Activated CD4-positive, alpha-beta memory T cell treated with anti-CD3 and anti-CD28 coated beads for 36 hours (primary cell): ENCODE results near the gene FKTN. TPM values are rescaled to one million over a fixed set of nuclear protein-coding genes. Genes with fewer than 3 reads are reported as not detected.

ENCODE experiments used
- CTCF ChIA-PET: fragments of 350-600 bp; sonication (Branson Sonifier 250); formaldehyde crosslinking; loops from one replicate; lab custom pipeline; 2021; ENCODE audit warnings: antibody characterized with exemption, inconsistent platforms; lab: Charles Lee
- POLR2A ChIA-PET: fragments of 350-600 bp; sonication (Branson Sonifier 250); formaldehyde crosslinking; loops from one replicate; lab custom pipeline; 2021; ENCODE audit warnings: antibody characterized with exemption; lab: Charles Lee
- DNase-seq: peaks from one replicate; pipeline ENCODE4 v3.0.0-alpha.2; 2020
- H3K27ac Mint-ChIP-seq: one replicate; pipeline ENCODE4 v1.8.0; 2021; ENCODE audit warnings: mixed read lengths
- H3K27me3 Mint-ChIP-seq: one replicate; pipeline ENCODE4 v1.8.0; 2021; ENCODE audit warnings: mixed read lengths
- H3K36me3 Mint-ChIP-seq: one replicate; pipeline ENCODE4 v1.8.0; 2021; ENCODE audit warnings: mixed read lengths
- H3K4me1 Mint-ChIP-seq: one replicate; pipeline ENCODE4 v1.8.0; 2021; ENCODE audit warnings: low read depth, mixed read lengths
- H3K4me3 Mint-ChIP-seq: one replicate; pipeline ENCODE4 v1.8.0; 2021; ENCODE audit warnings: mild to moderate bottlenecking, mixed read lengths
- H3K9me3 Mint-ChIP-seq: one replicate; pipeline ENCODE4 v1.8.0; 2021; ENCODE audit warnings: mixed read lengths
- intact Hi-C: fragments of 100-400 bp; cut with micrococcal nuclease; formaldehyde crosslinking; loops from one replicate; pipeline ENCODE4 v1.15.1; 2023
- total RNA-seq, 2 experiments: library from RNA; stranded (reverse); gene quantifications; one replicate each; pipeline ENCODE4 v1.2.3, GENCODE V29; 2021

FKTN gene
- total RNA-seq, 2 experiments from 2014 or later = 15.8 to 16.8 TPM

DNA sequence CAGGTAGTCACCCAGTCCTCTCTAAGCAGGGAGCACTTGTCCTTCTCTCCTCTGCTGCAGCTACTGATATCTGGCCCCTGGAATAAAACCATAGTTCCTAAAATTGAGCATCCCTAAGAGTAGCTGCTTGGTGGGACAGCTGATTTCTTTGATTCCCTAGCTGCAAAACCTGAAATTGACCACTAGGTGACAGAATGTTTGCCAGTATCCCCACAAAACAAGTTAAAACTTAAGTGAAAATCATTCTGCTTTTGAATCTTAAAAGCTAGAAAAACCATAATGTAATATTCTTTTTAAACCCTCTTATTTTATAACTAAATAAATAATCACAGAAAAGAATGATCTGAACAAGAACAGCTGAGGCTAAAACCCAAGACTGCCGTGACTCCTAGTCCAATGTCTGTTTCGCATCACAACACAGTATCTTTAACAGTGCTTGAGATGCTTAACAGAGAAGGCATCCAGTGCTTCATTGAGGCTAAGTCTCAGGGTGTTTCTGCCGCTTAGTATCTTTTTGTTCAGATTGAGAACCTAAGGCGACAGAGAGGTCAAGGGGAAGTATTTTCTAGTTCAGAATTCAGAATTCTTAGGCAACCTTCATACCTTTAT, 80.0 kb downstream of the FKTN start:
- Mint-ChIP-seq H3K27ac (no peak overlapping the region), H3K36me3 (peaks cover 21% of the 10 kb centered on the region), H3K27me3 (no peaks in the 10 kb centered on the region), H3K4me1 (no peaks in the 10 kb centered on the region), H3K9me3 (no peaks in the 10 kb centered on the region), H3K4me3 (no peak overlapping the region)
- DNase-seq = no peak
- intact Hi-C loops = no loop called here
- CTCF ChIA-PET = interaction anchor here (1.0 to 2.0 kb wide), 3 partner anchors 17 to 81 kb away, joined by 4 to 17 read pairs (median 4); no protein-coding TSS in a partner anchor
- POLR2A ChIA-PET = no interaction called here

GRCh38 chr9:105639936-105640335, 82.0 kb downstream of the FKTN start:
- no peaks in the 10 kb centered on the region for H3K4me1 Mint-ChIP-seq

DNA sequence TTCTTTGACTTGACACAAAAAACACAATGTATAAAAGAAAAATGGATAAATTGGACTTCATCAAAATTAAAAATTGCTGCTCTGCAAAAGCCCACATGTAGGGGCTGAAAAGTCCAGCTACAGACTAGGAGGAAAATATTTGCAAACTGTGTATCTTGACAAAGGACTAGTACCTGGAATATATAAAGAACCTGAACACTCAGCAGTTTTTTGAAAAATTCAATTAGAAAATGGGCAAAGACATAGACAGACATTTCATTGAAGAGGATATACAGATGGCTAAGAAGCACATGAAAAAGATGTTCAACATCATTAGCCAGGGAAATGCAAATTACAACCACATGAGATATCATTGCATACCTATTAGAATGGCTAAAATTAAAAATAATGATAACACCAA, 85.9 kb downstream of the FKTN start:
- no peak for DNase-seq
- Mint-ChIP-seq H3K27me3 (no peaks in the 10 kb centered on the region), H3K9me3 (no peaks in the 10 kb centered on the region), H3K4me3 (no peak overlapping the region), H3K27ac (no peak overlapping the region), H3K36me3 (peaks cover 11% of the 10 kb centered on the region), H3K4me1 (no peaks in the 10 kb centered on the region)
- intact Hi-C loops = no loop called here
- CTCF ChIA-PET = no interaction called here
- POLR2A ChIA-PET = no interaction called here

More at GRCh38 chr9:105639936-105640335, 82.0 kb downstream of the FKTN start:
- Mint-ChIP-seq H3K36me3 (peaks cover 17% of the 10 kb centered on the region), H3K4me3 (no peak overlapping the region), H3K9me3 (no peaks in the 10 kb centered on the region), H3K27me3 (no peaks in the 10 kb centered on the region), H3K27ac (no peak overlapping the region)
- intact Hi-C loops = no loop called here
- ChIA-PET CTCF (no interaction called here), POLR2A (no interaction called here)
- DNase-seq = no peak

DNA sequence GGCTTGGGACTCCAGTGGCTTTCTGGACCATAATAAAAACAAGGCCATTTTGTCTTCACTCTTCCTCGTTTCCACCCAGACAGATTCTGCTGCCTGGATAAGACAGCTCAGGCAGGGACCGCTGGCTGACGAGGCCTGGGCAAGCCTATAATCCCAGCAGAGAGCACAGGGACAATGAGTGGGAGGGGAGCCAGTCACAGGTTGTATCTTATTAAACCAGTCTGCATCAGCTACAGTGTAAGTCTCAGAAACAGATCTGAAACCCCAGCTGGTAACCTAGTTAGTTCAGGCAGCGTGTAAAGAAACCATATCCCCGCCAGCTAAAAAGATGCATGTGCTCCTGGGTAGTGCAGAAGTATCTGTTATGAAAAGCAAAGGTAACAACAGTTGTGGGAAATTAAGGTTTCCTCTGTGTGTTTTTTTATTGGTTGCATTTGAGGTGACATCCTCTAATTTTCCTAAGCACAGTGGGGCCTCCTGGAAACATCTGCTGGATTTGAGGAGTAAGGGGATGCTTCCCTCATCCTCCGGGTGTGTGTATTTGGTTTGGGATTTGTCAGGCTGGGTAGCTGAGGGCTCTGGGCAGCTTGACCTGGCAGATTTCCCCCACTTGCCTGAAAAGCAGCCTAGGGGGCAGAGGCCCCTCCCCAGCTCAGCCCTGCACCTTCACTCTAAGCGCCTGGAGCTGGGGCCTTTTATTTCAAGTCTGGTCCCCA, 89.1 kb downstream of the FKTN start:
- ChIA-PET CTCF (no interaction called here), POLR2A (no interaction called here)
- no peaks in the 10 kb centered on the region for H3K36me3 Mint-ChIP-seq
- no peak for DNase-seq
- H3K27me3 Mint-ChIP-seq = no peaks in the 10 kb centered on the region
- no peaks in the 10 kb centered on the region for H3K9me3 Mint-ChIP-seq
- no peak overlapping the region for H3K27ac Mint-ChIP-seq
- intact Hi-C loops = no loop called here
- no peak overlapping the region for H3K4me3 Mint-ChIP-seq
- H3K4me1 Mint-ChIP-seq = no peaks in the 10 kb centered on the region

DNA sequence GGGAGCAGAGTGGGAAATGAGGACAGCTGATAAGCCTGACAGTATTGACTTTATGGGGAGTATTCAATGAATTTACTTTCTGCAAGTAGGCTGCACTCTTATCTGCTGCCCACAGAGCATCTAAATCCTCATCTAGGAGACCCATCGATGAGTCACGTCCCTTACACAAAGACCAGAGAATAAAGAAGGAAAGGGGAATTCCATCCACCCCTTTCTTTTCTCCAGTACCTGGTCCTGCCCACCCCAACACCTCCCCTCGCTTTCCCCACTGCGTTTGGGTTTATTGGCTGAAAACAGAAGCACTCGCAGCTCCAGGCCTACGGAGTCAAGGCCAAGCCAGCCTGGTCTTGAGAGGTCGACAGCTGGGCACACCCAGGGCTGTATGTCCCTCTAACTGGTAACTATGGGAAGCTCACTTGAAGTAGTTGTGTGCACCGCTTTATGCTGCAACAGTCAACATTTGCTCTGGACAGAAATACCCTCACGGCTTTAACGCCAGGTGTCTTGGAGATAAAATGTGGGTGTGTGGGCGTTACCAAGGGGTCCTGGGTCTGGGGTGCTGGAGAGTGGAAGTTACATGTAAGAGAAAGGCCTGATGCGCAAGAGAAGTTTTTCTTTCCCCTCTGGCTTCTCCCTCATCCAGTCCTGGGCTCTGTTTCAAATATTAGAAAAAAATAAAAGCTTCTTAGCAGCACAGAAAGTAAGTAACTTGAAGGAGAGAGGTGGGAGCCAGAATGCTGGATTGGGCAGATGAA, 89.8 kb downstream of the FKTN start:
- ChIA-PET POLR2A (no interaction called here), CTCF (no interaction called here)
- Mint-ChIP-seq H3K27ac (no peak overlapping the region), H3K36me3 (no peaks in the 10 kb centered on the region), H3K4me1 (no peaks in the 10 kb centered on the region), H3K4me3 (no peak overlapping the region), H3K27me3 (no peaks in the 10 kb centered on the region), H3K9me3 (no peaks in the 10 kb centered on the region)
- intact Hi-C loops = no loop called here
- DNase-seq = no peak

DNA sequence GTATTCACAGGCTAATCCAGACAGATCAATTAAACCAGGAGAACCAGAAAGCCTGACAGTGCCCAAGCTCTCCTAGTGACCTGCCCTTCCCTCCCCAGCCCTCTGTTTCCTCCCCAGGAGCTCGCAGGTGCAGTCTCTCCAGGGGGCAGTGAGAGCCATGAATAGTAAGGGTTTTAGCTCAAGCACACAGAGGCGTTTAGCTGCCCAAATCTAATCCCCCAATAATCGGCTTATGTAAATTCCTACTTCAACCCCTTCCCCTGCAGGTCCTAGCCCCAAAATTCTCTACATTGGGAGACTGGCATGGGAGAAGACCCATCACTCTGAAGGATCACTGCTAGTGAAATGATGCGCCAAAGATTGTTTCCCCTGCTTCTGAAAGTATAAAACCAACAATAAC, 93.9 kb downstream of the FKTN start:
- Mint-ChIP-seq H3K36me3 (no peaks in the 10 kb centered on the region), H3K9me3 (no peaks in the 10 kb centered on the region), H3K27me3 (peaks cover 15% of the 10 kb centered on the region), H3K4me1 (peaks cover 6% of the 10 kb centered on the region), H3K4me3 (no peak overlapping the region), H3K27ac (no peak overlapping the region)
- ChIA-PET CTCF (no interaction called here), POLR2A (interaction anchor here (0.6 kb wide), 1 partner anchor 287 kb away, joined by 3 read pairs; no protein-coding TSS in a partner anchor)
- no peak for DNase-seq
- intact Hi-C loops = no loop called here

DNA sequence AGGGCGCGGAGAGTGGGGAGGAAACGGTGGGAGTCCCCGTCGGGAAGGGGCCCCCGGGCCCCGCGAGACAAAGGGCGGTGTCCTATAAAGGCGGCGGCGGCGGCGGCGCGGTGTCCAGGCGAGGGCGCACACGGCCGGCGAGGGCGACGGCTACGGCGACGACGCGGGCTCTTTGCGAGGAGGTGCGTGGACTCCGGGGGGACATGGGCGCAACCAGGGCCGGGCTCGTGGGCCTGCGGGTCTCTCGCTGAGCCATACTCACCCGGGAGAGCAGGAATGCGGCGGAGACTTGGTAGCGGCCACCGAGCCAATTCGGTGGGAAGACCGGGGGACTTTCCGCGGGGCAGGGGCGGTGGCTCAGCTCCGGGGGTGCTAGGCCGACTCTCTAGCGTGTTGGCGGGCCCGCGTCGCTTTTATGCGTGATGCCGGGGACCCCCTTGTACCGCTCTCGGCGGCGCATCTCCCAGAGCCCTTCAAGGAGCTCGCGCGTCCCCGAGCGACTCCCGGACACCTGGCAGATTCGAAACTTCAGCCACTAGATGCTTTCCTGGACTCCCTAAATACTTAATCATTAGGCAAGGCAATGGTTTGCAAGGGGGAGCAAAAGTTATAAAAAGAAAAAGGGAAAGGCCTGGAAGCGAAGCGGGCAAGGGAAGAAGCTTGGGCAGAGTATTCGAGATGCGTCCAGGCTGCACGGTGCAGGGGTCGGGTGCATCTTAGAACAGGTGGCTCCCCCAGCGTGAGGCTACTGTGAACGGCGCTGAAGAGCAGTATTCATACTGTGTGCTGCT, 98.4 kb downstream of the FKTN start:
- Mint-ChIP-seq H3K9me3 (no peaks in the 10 kb centered on the region), H3K36me3 (no peaks in the 10 kb centered on the region), H3K27me3 (peaks cover 25% of the 10 kb centered on the region), H3K4me1 (peaks cover 10% of the 10 kb centered on the region), H3K4me3 (peak overlapping the region; percentile 59), H3K27ac (no peak overlapping the region)
- intact Hi-C loops = loop anchor here (5.0 kb wide), 2 partner anchors 41 to 61 kb away; no protein-coding TSS in a partner anchor
- peak; percentile 28 for DNase-seq
- ChIA-PET POLR2A (interaction anchor here (1.2 kb wide), 1 partner anchor 38 kb away, joined by 5 read pairs; the partner anchor contains the start of gene TMEM38B), CTCF (interaction anchor here (0.7 kb wide), 1 partner anchor 62 kb away, joined by 3 read pairs; no protein-coding TSS in a partner anchor)

DNA sequence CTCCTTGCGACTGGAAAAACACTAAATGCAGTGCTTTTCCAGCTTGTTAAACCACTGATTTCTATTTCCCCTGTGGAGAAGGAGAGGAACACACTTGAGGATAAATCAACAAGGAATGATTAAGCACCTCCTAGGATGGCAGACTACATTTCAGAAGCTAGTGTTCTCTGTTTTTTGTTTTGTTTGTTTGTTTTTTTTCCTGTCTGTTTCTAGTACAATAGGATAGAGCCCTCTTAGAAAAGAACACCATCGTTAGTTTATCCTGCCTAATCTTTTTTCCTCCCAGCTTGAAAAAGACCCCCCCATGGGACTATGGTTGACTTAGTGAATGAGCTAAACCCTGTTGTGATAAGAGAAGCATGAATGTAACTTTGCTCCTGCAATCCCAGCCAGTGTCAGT, 100.4 kb downstream of the FKTN start:
- intact Hi-C loops = loop anchor here (5.0 kb wide), 2 partner anchors 39 to 59 kb away; no protein-coding TSS in a partner anchor
- H3K4me1 Mint-ChIP-seq = peaks cover 10% of the 10 kb centered on the region
- H3K27me3 Mint-ChIP-seq = peaks cover 24% of the 10 kb centered on the region
- DNase-seq = no peak
- no peaks in the 10 kb centered on the region for H3K9me3 Mint-ChIP-seq
- H3K27ac Mint-ChIP-seq = no peak overlapping the region
- ChIA-PET POLR2A (no interaction called here), CTCF (no interaction called here)
- H3K36me3 Mint-ChIP-seq = no peaks in the 10 kb centered on the region
- H3K4me3 Mint-ChIP-seq = no peak overlapping the region

- POLR2A ChIA-PET = no interaction called here
- Mint-ChIP-seq H3K27me3 (peaks cover 15% of the 10 kb centered on the region), H3K27ac (no peak overlapping the region), H3K4me3 (no peak overlapping the region), H3K4me1 (peaks cover 8% of the 10 kb centered on the region), H3K9me3 (no peaks in the 10 kb centered on the region), H3K36me3 (no peaks in the 10 kb centered on the region)
- intact Hi-C loops = no loop called here
- no peak for DNase-seq
- CTCF ChIA-PET = no interaction called here
Measured at GRCh38 chr9:105661011-105661410, 103.1 kb downstream of the FKTN start.

GRCh38 chr9:105662184-105663104, 104.5 kb downstream of the FKTN start, which contains the start of gene TAL2:
TSS of gene TAL2 (plus strand) at chr9:105662457. CDS start at chr9:105662497, 40 bp downstream.
- no peak for DNase-seq
- no peaks in the 10 kb centered on the region for H3K4me1 Mint-ChIP-seq
- no peaks in the 10 kb centered on the region for H3K36me3 Mint-ChIP-seq
- CTCF ChIA-PET = no interaction called here
- H3K4me3 Mint-ChIP-seq = no peak within 1 kb of the TSS
- no peak within 1 kb of the TSS for H3K27ac Mint-ChIP-seq
- H3K27me3 Mint-ChIP-seq = peaks cover 7% of the 10 kb centered on the region
- intact Hi-C loops = no loop called here
- POLR2A ChIA-PET = no interaction called here
- no peaks in the 10 kb centered on the region for H3K9me3 Mint-ChIP-seq

DNA sequence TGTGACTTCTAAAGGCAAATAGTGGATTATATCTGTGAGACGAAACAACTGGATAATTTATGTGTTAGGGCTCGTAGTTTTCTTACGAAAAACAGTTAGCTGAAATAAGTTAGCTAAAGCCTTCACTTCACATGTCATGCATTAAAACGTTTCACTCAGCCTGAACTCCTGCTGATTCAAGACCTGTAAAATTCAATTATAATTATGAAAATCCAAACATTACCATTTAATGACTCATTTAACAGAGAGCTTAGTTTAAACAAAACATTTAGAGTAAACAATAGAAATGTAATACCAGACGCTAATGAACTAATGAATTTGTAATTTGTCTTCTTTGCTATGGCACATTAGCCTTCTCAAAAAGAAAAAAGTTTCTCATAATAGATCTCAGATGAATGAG, 106.0 kb downstream of the FKTN start:
- CTCF ChIA-PET = no interaction called here
- H3K36me3 Mint-ChIP-seq = no peaks in the 10 kb centered on the region
- POLR2A ChIA-PET = no interaction called here
- H3K4me3 Mint-ChIP-seq = no peak overlapping the region
- no peaks in the 10 kb centered on the region for H3K4me1 Mint-ChIP-seq
- H3K9me3 Mint-ChIP-seq = no peaks in the 10 kb centered on the region
- intact Hi-C loops = no loop called here
- H3K27ac Mint-ChIP-seq = no peak overlapping the region
- peaks cover 3% of the 10 kb centered on the region for H3K27me3 Mint-ChIP-seq
- no peak for DNase-seq
